Left ventricle myocardium inferior (tissue), 1 donor: ENCODE measurements around the gene GLIPR1. TPM values are rescaled to one million over a fixed set of nuclear protein-coding genes. Genes with fewer than 3 reads are reported as not detected.

ENCODE experiments used
- DNase-seq: peaks from one replicate; pipeline ENCODE4 v3.0.0-alpha.2; 2020
- H3K27ac ChIP-seq: fragments of 200-600 bp; replicated peaks from 2 replicates; pipeline ENCODE4 v1.8.0; 2021
- H3K27me3 ChIP-seq: fragments of 200-600 bp; 2 replicates; pipeline ENCODE4 v1.8.0; 2021; ENCODE audit warnings: low read depth
- H3K36me3 ChIP-seq: fragments of 200-600 bp; 2 replicates; pipeline ENCODE4 v1.8.0; 2021
- H3K4me1 ChIP-seq: fragments of 200-600 bp; 2 replicates; pipeline ENCODE4 v1.8.0; 2021
- H3K4me3 ChIP-seq: fragments of 200-600 bp; 2 replicates; pipeline ENCODE4 v1.8.0; 2021; ENCODE audit warnings: mild to moderate bottlenecking, moderate library complexity
- H3K9me3 ChIP-seq: fragments of 200-600 bp; replicated peaks from 2 replicates; pipeline ENCODE4 v1.8.0; 2021
- CTCF ChIP-seq: fragments of 200-600 bp; IDR thresholded peaks from 2 replicates; pipeline ENCODE4 v1.8.0; 2021; ENCODE audit warnings: antibody characterized with exemption, mild to moderate bottlenecking, borderline replicate concordance
- intact Hi-C: fragments of 100-400 bp; cut with micrococcal nuclease; formaldehyde crosslinking; loops from one replicate; pipeline ENCODE4 v1.11.0; 2022
- long read RNA-seq: library from polyadenylated mRNA; unstranded; transcript quantifications from one replicate; pipeline ENCODE4 v2.0.0, GENCODE V29; 2021
- total RNA-seq: library from RNA; stranded (reverse); fragmentation: NEBNext Ultra II Directional; extraction: Animal tissue kit (Norgen Biotek cat#: 25700); gene quantifications from one replicate; pipeline ENCODE4 v1.2.1, GENCODE V29; 2021
- donor health status: DM: no; HTN: yes; CAD: no; lungs with severe emphysema.

GLIPR1 gene
- 7.0 TPM for total RNA-seq
- long read RNA-seq, full-length matches to known transcripts, result 3 of 8 reads
- long read RNA-seq, partial matches to known transcripts, result 0 of 8 reads
- long read RNA-seq, other reads (novel, unspliced or antisense), result 5 of 8 reads

GRCh38 chr12:75480469-75480949 is at the start of gene GLIPR1:
Gene GLIPR1 (plus strand): TSS chr12:75480755. CDS start chr12:75480881, 126 bp downstream.
- peaks cover 3% of the 10 kb centered on the region for H3K4me1 ChIP-seq
- intact Hi-C loops, result no loop called here
- peak within 1 kb of the TSS; percentile 60 for H3K4me3 ChIP-seq
- no peaks in the 10 kb centered on the region for H3K27me3 ChIP-seq
- no peaks in the 10 kb centered on the region for H3K36me3 ChIP-seq
- peak within 1 kb of the TSS; percentile 68 for H3K27ac ChIP-seq
- H3K9me3 ChIP-seq, result no peaks in the 10 kb centered on the region
- no peak for TF ChIP-seq CTCF
- DNase-seq, result peak; percentile 55

- TF ChIP-seq CTCF, result no peak
- Histone ChIP-seq H3K4me3 (no peak overlapping the region), H3K9me3 (peaks cover 49% of the 10 kb centered on the region), H3K4me1 (no peaks in the 10 kb centered on the region), H3K36me3 (no peaks in the 10 kb centered on the region), H3K27ac (no peak overlapping the region), H3K27me3 (no peaks in the 10 kb centered on the region)
- DNase-seq, result no peak
- intact Hi-C loops, result no loop called here
Measured at GRCh38 chr12:75432924-75433323, 47.6 kb upstream of the GLIPR1 start.

GRCh38 chr12:75437564-75437963 is 43.0 kb upstream of the GLIPR1 start:
- Histone ChIP-seq H3K27ac (no peak overlapping the region), H3K36me3 (no peaks in the 10 kb centered on the region), H3K4me1 (no peaks in the 10 kb centered on the region), H3K9me3 (peaks cover 46% of the 10 kb centered on the region), H3K27me3 (no peaks in the 10 kb centered on the region), H3K4me3 (no peak overlapping the region)
- peak; percentile 13 for TF ChIP-seq CTCF
- no peak for DNase-seq
- intact Hi-C loops, result no loop called here

GRCh38 chr12:75438059-75438754 is 42.3 kb upstream of the GLIPR1 start:
- H3K4me3 ChIP-seq, result no peak overlapping the region
- H3K27me3 ChIP-seq, result no peaks in the 10 kb centered on the region
- H3K4me1 ChIP-seq, result no peaks in the 10 kb centered on the region
- peaks cover 46% of the 10 kb centered on the region for H3K9me3 ChIP-seq
- no peaks in the 10 kb centered on the region for H3K36me3 ChIP-seq
- H3K27ac ChIP-seq, result no peak overlapping the region
- intact Hi-C loops, result no loop called here
- no peak for DNase-seq
- no peak for TF ChIP-seq CTCF

GRCh38 chr12:75439048-75439447 is 41.5 kb upstream of the GLIPR1 start:
- H3K27ac ChIP-seq, result no peak overlapping the region
- no peaks in the 10 kb centered on the region for H3K4me1 ChIP-seq
- no peak for DNase-seq
- no peaks in the 10 kb centered on the region for H3K36me3 ChIP-seq
- intact Hi-C loops, result no loop called here
- H3K9me3 ChIP-seq, result peaks cover 46% of the 10 kb centered on the region
- H3K27me3 ChIP-seq, result no peaks in the 10 kb centered on the region
- no peak for TF ChIP-seq CTCF
- H3K4me3 ChIP-seq, result no peak overlapping the region
